DMS114 treated with DMSO at 0.1 percent for 48 hours (cell line): ENCODE results near the gene UBE2M.
"Not testable (repeated sequence)": the region's sequence is repeated elsewhere in the genome, so short reads cannot be mapped to it uniquely, and the experiment has no call there.

Source experiments
- DNase-seq: peaks from one replicate; lab custom pipeline; 2025; ENCODE audit not compliant: unreplicated experiment; lab: John Stamatoyannopoulos, UW

Gene UBE2M

DNA sequence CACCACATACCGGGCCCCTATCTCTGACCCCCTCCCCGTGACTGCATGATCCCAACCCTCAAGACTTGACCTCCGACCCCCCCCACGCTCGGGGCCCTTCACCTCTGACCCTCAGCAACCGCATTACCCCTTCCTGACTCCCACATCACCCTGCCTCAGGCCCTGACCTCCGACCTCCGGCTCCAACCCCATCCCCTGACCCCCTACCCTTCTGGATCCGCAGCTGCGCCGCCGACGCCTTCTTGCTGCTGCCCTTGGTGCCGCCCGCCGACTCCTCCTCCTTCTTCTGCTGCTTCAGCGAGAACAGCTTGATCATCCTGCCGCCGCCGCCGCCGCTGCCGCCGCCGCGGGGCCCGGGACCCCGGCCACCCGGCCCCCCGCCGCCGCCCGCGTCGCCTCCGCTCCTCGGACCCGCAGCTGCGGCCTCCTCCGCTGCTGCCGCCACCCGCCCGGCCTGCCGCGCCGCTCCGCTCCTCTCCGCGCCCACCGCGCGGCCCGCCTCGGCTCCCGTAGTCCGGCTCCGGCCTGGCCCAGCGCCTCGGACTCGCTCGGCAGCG lies at the start of gene UBE2M:
UBE2M (minus strand) TSS at position 546 of the 557 bp plus-strand sequence; CDS start at position 316, 230 bp downstream.
- no peak for DNase-seq

DNA sequence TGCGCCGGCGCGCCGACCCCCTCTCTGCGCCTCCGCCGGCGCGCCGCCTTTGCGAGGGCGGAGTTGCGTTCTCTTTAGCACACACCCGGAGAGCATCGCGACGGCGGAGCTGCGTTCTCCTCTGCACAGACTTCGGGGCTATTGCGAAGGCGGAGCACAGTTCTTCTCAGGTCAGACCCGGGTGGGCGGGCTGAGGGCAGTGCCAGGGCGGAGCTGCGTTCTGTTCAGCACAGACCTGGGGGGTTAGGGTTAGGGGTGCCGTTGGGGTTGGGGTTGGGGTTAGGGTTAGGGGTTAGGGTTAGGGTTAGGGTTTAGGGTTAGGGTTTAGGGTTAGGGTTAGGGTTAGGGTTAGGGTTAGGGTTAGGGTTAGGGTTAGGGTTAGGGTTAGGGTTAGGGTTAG lies 48.8 kb upstream of the UBE2M start:
- not testable (repeated sequence) for DNase-seq

GRCh38 chr19:58606251-58606896 lies 48.0 kb upstream of the UBE2M start:
- DNase-seq, result not testable (repeated sequence)

DNA sequence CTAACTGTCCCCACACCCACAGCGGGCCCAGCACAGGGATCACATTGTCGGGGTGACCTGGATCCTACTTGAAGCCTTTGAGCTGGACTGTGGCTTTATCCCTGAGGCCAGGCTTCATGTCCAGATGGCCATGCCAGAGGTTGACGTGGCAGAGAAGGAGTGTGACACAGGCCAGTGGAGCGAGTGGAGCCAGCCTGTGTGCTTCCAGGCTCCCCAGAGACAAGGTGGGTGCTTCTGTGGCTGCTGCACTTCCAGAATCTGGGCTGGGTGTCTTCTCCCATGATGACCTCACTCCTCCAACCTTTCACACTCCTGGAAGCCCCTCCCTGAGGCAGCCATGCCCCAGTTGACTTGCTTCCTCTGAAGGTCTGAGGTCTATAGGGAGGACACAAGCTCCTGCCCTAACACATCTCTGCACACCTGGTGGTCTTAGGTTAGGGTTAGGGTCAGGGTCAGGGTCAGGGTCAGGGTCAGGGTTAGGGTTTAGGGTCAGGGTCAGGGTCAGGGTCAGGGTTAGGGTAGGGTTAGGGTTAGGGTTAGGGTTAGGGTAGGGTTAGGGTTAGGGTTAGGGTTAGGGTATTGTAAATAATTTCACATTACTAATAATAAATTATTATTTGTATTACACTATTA lies 27.8 kb upstream of the UBE2M start:
- DNase-seq, result no peak

- DNase-seq, result no peak
These were observed 27.2 kb upstream of the UBE2M start for GRCh38 chr19:58585442-58586132.

GRCh38 chr19:58584498-58585441 lies 26.4 kb upstream of the UBE2M start:
- DNase-seq, result no peak

- DNase-seq, result no peak
These were observed 24.6 kb upstream of the UBE2M start for GRCh38 chr19:58582985-58583384.

DNA sequence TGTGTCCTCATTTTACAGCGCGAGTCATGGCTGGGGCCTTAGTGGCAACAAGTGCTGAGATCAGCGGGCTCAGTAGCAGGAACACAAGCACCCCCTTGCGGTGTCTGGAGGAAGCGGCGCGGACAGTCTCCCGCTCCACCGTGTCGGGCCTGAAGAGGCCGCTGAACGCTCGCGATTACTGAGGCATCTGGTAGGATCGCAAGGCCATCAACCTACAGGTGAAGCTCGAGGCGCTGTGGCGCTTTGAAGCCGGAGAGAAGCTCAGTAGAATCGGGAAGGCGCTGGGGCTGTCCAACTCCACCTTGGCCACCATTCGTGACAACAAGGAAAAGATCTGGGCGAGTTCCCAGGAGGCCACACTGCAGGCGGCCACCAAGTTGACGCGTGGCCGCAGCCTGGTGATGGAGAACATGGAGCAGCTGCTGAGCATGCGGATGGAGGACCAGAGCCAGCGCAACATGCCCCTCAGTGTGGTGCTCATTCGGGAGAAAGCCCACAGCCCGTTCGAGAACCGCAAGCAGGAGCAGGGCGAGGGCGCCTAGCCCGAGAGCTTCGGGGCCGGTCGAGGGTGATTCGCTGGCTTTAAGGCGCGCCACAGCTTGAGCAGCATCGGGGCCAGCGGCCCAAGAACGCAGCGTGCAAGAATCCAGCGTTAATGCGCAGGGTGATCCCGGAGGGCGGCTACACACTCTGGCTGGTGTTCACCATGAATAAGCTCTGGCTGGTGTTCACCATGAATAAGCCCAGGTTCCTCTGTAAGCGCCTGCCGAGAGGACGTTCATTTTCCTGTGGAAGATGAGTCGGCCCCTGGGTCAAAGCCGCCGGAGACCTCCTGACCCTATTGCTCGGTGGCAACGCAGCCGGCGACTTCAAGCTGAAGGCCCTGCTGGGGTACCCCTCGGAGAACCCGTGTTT lies 23.1 kb upstream of the UBE2M start:
- no peak for DNase-seq

- no peak for DNase-seq
These were observed 21.2 kb upstream of the UBE2M start for GRCh38 chr19:58579473-58580142.

- no peak for DNase-seq
These were observed 19.9 kb upstream of the UBE2M start for GRCh38 chr19:58578012-58578925.

GRCh38 chr19:58577581-58577980 lies 19.2 kb upstream of the UBE2M start:
- not testable (repeated sequence) for DNase-seq

DNA sequence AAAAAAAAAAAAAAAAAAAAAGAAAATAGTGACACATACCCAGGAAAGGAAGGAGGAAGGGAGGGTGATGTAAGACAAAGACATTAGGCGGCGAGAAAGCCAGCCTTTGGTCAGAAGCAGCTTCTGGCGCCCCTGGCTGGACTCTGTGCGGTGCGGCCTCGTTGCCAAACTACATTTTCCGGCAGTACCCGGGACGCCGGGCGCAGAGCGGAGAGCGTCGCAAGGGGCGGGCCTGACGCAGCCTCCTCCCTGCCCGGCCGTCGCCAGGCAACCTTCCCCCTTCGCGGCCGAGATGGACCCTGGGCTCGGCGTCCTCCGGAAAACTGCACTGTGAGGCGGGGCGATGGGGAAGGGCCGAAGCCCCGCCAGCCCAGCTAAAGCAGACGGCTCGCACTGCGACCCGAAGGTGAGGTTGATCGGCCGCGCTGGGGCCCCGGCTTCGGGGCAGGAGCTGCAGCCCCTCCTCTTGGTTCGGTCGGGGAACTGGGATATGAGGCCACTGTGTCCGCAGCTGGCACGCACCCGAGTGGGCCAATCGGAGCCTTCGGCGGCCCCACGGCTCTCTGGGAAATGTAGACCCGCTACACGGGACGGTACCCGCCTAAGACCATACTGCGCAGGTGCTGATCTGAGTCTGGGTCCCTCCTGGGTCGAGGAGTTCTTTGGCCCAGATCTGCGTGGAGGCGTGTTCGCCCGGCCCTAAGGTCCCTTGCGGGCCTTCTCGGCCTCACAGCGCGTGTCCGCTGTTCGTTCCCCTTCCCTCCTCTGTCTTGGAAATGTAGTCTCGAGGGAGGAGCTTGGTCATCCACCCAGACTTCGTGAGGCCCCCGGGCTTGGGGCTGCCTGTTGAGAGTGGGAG lies 17.0 kb upstream of the UBE2M start:
- DNase-seq, result no peak

GRCh38 chr19:58573658-58574164 lies 15.3 kb upstream of the UBE2M start:
- DNase-seq, result no peak

- DNase-seq, result no peak
These were observed 14.6 kb upstream of the UBE2M start, which contains the start of gene MZF1 for GRCh38 chr19:58572818-58573657. Gene MZF1 (minus strand): TSS chr19:58573335. CDS start chr19:58571389, 1,946 bp downstream.

DNA sequence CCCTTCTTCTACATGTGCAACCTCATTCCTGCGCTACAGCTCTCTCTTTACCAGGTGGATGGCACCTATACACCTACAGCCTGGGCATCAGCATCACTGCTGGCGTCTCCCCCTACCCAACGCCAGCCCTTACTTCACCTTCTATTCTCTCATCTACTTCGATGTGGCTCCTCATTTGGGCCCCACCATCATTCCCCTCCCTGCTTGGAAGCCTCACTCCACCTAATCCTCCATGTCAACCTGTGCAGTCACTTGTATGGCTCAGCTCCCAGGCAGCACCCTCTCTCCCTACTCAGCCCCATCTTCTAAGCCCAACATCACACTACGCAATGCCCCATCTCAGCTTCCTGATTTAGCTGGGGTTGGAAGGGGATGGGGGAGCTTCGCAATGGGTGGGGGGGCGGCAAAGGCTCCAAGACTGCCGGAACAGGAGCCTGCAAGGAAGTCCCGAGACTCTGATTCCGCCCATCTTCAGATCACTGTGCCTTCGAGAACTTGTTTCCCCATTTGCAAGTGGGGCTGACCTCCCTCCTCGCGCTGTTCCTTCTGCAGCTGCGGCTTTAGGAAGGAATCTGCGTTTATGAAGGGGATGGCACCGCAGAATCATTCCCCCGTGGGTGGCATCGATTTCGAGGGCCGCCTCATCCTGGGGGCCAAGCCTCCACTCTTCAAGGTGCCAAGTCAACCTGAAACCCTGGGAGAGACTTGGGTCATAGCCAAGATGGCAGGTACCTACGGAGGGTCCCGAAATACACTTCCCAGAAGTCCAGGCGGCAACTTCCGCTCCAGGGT lies 13.8 kb upstream of the UBE2M start:
- DNase-seq, result no peak
